Measurements from ENCODE around the gene DNAH6.

GRCh38 chr2:84631047-84631446, 114.7 kb downstream of the DNAH6 start:
- TF ChIP-seq CTCF (IDR thresholded peaks at IDR 0.05; ENCODE audit: low read depth, low read length) (peak; percentile 84), EZH2phosphoT487 (IDR thresholded peaks at IDR 0.05; ENCODE audit: low read depth) (no peak)

All from OCI-LY3 (cell line).